Inflammatory macrophage treated with lipopolysaccharide for 1 hour (primary cell): Measurements from ENCODE around the gene MALRD1.
"Not testable (repeated sequence)": the region's sequence is repeated elsewhere in the genome, so short reads cannot be mapped to it uniquely, and the experiment has no call there.

Source experiments
- DNase-seq, 2 donors: peaks; one replicate each; pipeline ENCODE4 v3.0.0-alpha.2; 2020 to 2022

The MALRD1 gene

DNA sequence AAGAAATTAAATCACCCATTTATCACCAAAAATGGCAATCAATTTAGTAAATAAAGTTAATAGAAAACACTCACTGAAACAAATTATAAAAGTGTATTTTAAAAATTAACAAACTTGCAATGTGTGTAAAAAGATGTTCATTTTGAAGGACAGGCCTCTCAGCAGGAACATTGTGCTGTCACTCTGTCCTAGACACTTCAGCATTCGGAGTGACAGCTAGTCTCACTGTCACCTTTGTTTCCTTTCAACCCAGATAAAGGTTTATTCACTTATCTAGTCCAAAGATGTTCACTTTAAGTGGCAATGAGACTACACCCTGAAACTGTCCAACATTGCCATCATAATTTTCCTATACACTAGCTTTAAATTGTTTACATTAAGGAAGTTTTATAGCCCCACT, 675.7 kb downstream of the MALRD1 start:
- no peak for DNase-seq

DNA sequence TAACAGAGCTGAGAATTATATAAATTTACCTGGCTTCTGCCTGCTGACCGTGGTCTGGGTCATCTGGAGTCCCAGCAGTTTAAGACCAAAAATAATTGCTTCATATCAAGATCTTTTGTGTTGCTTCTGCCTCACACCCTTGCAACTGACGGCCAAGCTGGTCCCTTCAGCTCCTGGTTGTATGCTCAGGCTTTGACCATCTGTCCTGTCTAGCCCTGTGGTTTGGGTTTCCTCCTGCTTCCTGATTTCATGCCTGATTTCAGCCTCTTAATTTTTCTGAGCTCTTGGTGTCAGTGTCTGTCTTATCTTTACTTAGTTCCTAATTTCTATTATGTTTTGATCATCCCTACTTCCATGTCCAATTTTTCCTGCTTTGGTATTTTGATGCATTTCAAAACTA, 679.8 kb downstream of the MALRD1 start:
- no peak for DNase-seq

DNA sequence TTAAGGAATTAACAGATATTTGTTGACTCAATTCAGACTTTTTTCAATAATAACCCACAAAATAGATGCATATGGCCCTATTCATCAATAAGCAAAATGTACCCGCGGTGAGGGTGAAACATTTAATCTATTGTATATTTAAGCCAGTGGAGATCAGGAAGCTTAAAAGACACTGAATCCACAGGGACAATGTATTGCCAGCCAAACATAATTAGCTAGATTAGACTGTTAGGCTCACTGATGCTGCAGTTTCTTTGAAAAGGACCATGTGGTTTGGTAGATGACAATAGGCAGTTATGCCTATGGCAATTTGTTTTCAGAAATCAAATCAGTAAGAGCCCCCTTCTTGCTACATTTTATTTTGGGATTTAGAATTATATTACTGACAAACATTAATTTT, 680.4 kb downstream of the MALRD1 start:
- DNase-seq: no peak

- no peak for DNase-seq
Observed at GRCh38 chr10:19730167-19730906, 681.7 kb downstream of the MALRD1 start.

DNA sequence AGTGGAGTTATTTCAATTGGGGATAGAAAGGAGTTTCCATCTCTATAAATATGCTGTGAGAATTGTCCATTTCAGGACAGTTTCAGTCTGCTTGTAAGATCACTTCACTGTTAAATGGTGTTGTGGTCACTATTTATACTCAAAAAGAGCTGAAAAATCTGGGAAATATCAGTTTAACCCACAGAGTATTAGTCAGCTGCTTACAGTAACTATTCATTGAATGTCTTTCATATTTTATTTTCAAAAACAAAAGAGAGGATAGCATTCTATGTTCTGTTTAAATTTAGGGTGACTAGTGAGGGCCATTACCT, 682.3 kb downstream of the MALRD1 start:
- DNase-seq: no peak

GRCh38 chr10:19731560-19731959, 683.0 kb downstream of the MALRD1 start:
- DNase-seq: no peak

DNA sequence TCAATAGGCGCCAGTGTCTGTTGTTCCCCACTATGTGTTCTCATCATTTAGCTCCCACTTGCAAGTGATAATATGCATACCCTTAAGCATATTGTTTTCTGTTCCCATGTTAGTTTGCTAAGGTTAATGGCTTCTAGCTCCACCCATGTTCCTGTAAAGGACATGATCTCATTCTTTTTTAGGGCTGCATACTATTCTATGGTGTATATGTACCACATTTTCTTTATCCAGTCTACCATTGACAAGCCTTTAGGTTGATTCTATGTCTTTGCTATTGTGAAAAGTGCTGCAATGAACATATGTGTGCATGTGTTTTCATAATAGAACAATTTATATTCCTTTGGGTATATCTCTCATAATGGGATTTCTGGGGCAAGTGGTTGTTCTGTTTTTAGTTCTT, 689.8 kb downstream of the MALRD1 start:
- no peak for DNase-seq

GRCh38 chr10:19739232-19739631, 690.6 kb downstream of the MALRD1 start:
- not testable (repeated sequence) for DNase-seq

- DNase-seq: not testable (repeated sequence)
Observed at GRCh38 chr10:19742144-19742543, 693.5 kb downstream of the MALRD1 start.

DNA sequence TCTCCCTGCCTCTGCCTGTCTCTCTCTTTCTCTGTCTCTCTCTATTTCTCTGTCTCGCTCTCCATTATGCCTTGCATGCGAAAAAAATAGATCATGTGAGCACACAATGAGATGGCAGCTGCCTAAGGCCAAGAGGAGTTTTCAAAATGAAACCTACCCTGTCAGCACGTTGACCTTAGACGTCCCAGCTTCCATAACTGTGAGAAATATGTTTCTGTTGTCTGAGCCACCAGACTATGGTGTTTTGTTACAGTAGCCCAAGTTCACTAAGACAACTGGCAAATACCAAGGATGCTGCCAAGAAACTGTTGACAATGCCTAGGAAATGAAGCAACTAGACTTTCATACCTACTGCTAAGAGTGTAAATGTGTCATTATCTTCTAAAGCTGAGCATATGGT, 697.1 kb downstream of the MALRD1 start:
- DNase-seq: no peak

DNA sequence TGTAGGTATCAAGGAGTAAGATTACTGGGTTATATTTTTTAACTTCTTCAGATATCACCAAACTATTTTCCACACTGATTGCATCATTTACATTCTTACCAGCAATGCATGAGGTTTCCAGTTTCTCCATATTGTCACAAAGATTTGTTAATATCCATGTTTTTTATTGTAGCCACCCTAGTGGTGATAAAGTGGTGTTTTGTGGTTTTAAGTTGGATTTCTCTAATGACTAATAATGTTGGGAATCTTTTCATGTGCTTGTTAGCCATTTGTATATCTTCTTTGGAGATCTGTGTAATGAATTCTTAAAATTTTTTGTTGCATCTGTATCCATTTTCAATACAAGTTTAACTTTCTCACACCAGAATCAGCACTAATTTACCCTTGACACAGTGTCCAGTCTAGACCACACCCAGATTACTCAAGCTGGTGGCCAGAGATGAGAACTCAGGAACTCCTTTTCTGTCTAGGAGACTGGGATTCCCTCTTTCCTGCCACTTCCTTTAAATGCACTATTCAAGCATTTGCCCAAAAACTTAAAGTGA, 700.7 kb downstream of the MALRD1 start:
- peak; percentile 73 to 74 for DNase-seq

DNA sequence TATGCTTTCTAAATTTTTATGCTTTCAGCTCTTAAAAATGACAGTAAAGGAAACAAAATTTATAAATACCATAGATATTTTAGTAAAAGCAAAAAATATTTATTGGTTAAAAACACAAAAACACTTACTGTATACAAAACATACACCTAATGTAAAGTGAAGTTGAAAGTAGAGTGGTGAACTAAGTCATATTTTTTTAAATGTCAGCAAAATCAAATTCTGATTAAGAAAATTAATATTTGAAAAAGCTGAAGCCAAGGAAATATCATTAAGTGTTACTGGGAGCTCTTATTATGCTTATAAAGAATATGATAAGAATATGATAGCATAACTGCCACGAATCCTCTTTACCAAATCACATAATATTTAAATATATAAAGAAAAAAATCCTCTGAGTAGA, 702.4 kb downstream of the MALRD1 start:
- DNase-seq: no peak

DNA sequence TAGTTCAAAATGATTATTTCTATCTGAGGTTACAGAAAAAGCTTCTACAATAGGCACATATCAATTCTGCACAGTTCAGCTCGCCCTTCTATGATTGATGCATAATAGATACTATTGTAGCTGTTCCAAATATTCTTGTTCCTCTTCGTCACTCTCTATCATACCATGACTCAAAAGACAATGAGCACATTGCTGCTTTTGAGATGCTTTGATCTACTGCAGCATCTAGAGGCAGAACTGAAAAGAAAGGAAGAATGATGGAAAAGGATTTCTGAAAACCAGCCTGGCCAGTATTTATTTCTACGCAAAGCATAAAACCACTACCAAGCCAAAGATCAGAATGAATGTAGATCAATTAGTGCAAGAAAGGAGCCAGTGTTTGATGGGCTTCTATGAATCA, 708.3 kb downstream of the MALRD1 start:
- DNase-seq: no peak

GRCh38 chr10:19762026-19762425, 713.4 kb downstream of the MALRD1 start:
- DNase-seq: peak in 1 of 2 donors; percentile 9

DNA sequence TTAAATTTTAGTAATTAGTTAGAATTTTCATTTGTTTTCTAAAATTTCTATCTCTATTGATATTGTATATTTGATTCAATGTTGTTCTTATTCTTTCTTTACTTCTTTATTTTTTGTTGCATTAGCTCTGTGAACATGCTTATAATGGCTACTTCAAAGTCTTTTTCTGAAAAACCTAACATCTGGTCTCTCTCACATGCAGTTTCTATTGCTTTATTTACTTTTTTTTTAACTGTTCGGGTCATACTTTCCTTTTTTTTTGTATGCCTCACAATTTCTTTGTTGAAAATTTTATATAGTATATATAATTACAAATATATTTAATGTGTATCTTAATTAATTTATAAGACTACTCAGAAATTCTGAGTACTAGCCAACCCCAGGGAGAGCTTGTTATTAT, 715.5 kb downstream of the MALRD1 start:
- no peak for DNase-seq

DNA sequence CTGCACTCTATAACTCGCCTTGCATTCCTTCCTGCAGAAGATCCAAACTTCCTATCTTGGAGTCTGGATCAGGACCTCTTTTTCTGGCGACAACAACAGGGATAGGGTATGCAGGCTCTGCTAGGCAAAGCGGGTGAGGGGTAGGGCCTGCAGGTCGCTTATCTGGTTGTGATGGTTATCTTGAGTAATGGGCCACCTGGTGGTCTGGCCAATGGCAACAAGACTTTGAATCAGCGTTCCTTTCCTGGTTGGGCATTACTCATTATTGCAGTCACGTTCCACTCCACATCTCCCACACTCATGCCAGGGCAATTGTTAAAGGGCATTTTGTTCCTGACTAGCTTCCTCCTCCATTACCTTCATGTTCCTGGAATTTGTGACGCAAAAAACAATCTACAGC, 719.3 kb downstream of the MALRD1 start:
- no peak for DNase-seq

DNA sequence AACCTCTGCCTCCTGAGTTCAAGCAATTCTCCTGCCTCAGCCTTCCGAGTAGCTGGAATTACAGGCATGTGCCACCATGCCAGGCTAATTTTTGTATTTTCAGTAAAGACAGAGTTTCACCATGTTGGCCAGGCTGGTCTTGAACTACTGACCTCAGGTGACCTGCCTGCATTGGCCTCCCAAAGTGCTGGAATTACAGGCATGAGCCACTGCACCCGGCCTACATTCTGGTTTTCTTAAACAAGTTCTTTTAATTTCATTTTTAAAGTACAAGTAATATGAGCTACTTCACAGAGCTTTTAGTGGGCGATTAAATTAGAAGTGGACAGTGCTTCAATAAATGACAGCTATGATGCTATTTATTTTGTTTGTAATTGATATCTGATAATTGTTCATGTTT, 721.2 kb downstream of the MALRD1 start:
- DNase-seq: not testable (repeated sequence)

DNA sequence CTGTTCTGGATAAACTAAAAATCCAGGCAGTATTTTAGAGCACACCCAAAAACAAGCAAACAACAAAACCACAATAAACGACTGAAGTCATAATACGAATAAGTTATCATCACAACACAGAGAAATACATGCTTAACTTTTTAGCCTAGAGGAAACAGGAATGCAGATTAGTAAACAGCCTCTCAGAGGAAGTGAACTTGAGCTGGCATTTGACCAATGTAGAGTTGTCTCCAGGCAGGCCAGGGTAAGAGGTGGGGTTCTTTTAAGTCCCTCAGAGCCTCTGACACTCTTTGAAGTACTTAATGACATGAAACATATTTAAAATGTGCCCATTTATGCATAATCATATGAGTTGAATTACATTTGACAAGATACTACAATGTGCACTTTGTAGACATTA, 724.4 kb downstream of the MALRD1 start:
- no peak for DNase-seq

DNA sequence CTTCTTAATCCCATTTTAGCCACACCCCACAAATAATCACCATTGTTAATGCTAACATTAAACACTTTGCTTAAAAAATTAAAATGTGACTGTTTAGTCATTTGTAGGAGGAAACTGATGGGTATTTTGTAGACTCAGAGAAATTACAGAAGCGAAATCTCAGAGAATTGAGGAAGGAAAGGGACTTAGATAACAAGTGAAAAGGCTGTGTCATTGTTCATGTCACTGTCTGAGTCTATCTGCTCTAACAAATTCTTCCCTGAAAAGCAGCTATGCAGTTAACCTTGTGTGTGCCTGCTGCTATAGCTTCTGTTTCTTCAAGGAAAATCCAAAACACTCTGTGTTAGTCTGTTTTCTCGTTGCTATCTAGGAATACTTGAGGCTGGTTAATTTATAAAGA, 726.7 kb downstream of the MALRD1 start:
- DNase-seq: peak; percentile 80 to 88

- no peak for DNase-seq
Observed at GRCh38 chr10:19777806-19778205, 729.2 kb downstream of the MALRD1 start.

- peak; percentile 10 for DNase-seq
Observed at GRCh38 chr10:19778996-19779395, 730.4 kb downstream of the MALRD1 start.

GRCh38 chr10:19782430-19783089, 734.0 kb downstream of the MALRD1 start:
- DNase-seq: no peak

GRCh38 chr10:19783721-19784120, 735.1 kb downstream of the MALRD1 start:
- no peak for DNase-seq
